Coronary artery (tissue), 2 donors: ENCODE data around the gene ST8SIA2.

Source experiments
- DNase-seq: peaks from one replicate; pipeline ENCODE4 v3.0.0-alpha.2; 2017; ENCODE audit warnings: low spot score
- H3K27ac ChIP-seq, 2 donors: fragments of 200-600 bp; sonication (generic); one replicate each; pipeline ENCODE4 v1.5.1; 2016 to 2019
- H3K4me3 ChIP-seq: fragments of 200-600 bp; sonication (generic); 2 replicates; pipeline ENCODE4 v1.5.1; 2016; ENCODE audit warnings: mild to moderate bottlenecking, moderate library complexity
- TF ChIP-seq, protein P1 (sequence below): fragments of 200-600 bp; sonication (generic); IDR thresholded peaks from one replicate; pipeline ENCODE4 v1.5.1; 2019; ENCODE audit warnings: antibody characterized with exemption

Gene ST8SIA2

DNA sequence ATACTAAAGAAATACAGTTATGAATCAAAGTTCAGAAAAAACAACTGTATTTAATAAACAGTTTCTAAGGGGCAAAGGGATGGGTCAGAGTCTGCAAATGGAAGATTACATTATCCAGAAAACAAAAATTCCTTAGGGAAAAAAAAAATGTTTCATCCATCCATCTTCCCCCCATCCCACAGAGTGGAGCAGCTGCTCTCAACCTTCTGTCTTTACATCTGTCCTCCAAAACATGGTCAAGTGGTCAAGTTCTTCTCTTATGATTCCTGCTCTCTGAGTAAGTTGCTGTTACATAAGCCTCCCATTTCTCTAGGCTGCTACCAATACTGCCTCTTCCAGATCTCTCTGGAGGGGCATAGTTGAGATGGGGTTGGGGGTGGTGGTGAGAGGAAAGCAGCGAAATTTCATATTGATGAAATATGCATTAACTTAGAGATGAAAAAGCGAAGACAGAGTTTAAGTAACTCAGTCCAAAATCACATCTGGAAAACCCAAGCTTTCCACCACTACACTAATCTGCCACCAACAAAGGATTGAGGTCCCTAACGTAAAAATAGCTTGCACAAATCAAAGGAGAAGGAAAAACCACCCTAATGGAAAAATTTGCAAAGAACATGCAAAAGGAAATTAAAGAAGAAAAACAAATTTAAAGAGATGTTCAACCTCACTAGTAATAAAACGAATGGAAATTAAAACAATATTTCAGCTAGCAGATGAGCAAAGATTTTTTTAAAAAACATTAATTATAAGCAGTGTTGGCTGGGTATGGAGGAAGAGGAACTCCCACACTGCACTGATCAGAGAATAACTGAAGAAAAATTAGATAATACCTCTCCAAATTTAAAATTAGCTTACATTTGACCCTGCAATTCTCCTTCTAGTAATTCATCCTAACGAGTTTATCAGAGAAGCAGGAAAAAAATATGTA lies 109.5 kb downstream of the ST8SIA2 start:
- no peak for DNase-seq
- Histone ChIP-seq H3K27ac (no peak overlapping the region), H3K4me3 (no peak overlapping the region)
- TF ChIP-seq, protein P1, sequence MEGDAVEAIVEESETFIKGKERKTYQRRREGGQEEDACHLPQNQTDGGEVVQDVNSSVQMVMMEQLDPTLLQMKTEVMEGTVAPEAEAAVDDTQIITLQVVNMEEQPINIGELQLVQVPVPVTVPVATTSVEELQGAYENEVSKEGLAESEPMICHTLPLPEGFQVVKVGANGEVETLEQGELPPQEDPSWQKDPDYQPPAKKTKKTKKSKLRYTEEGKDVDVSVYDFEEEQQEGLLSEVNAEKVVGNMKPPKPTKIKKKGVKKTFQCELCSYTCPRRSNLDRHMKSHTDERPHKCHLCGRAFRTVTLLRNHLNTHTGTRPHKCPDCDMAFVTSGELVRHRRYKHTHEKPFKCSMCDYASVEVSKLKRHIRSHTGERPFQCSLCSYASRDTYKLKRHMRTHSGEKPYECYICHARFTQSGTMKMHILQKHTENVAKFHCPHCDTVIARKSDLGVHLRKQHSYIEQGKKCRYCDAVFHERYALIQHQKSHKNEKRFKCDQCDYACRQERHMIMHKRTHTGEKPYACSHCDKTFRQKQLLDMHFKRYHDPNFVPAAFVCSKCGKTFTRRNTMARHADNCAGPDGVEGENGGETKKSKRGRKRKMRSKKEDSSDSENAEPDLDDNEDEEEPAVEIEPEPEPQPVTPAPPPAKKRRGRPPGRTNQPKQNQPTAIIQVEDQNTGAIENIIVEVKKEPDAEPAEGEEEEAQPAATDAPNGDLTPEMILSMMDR, result no peak

DNA sequence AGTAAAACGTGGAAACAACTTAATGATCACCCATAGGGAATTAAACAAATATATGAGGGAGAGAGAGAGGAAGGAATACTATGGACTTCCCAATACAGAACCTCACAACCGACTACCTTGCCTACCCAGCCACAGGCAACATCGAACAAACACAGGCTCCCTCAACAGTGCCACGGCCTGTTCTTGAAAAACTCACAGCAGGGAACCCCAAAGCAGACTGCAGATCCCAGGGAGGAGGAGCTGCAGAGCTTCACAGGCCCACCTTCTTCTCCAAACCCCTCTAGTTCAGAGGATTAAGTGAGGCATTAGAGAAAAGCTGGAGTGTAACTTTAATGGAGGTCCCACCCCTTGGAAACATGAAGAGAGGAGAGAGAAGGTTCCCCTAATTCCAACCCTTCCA lies 110.2 kb downstream of the ST8SIA2 start:
- Histone ChIP-seq H3K4me3 (no peak overlapping the region), H3K27ac (no peak overlapping the region)
- no peak for DNase-seq
- TF ChIP-seq, protein P1, result no peak

DNA sequence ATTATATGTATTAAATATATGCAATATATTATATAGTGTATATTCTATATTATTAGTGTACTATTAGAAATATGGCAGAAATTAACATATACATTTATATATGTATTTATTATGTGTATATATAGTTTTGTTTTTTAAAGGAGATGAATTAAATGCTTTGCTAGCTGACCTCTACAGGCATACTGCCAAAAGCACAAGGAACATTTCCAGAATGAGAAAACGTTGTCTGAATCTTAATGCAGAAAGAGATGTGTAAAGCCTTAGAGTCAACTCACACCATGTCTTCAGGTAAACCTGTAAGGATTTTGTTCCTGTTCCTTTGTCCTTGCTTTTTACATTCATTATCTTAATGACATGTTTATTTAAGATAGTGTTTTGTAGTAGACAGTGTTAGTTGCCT lies 111.9 kb downstream of the ST8SIA2 start:
- no peak for DNase-seq
- Histone ChIP-seq H3K4me3 (no peak overlapping the region), H3K27ac (no peak overlapping the region)
- TF ChIP-seq, protein P1, result no peak

DNA sequence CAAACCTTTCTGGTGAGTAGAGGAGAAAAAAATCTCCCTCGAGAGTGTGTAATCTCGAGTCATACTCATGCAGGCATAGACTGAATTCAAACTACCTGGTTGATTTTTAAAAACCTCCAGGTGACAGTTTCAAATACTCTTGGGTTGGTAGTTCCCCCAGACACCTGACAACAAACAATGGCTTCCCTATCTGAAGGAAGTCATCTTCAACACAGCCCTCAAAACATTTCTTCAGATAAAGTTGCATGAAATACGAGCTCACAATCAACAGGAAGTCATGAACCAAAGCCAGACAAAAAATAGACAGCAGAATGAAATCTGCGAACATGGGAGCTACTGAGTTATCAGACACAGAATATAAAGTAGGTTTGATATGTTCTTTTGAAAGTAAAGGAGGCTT lies 112.8 kb downstream of the ST8SIA2 start:
- H3K27ac ChIP-seq, result no peak overlapping the region
- no peak for DNase-seq
- TF ChIP-seq, protein P1, result no peak
- no peak overlapping the region for H3K4me3 ChIP-seq

DNA sequence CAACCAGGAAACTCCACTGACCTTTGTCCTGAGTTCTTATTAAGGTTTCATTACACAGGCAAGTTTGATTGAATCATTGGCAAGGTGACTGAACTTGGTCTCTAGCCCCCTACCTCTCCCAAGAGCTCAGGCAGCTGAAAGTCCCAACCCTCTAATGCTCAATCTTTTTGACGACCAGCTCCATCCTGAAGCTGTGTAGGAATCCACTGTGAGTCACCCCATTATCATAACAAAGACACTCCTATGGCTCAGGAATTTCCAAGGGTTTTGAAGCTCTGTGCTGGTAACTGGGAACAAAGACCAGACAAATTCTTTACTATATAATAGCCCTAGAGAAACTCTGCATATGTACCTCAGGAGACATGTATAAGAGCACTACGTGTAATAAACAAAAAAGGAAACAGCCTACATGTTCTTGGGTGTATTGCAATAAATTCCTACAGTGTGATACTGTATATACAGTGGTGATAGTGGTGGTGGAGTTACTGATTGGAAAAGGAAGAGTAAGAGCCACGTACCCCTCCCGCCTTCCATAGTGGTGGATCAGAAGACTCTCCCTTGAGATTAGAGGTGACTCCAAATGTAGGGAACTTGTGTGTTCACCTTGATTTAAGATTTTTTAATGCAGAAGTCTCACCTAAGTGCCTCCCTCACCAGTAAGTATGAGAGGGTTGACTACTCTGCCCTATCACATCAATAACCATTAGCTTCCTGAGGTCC lies 116.6 kb downstream of the ST8SIA2 start:
- Histone ChIP-seq H3K4me3 (no peak overlapping the region), H3K27ac (no peak overlapping the region)
- TF ChIP-seq, protein P1, result no peak

More for the DNA sequence above, 116.6 kb downstream of the ST8SIA2 start:
- no peak for DNase-seq
